ENCODE results near the gene PIK3C3.
"Not testable (repeated sequence)": the region's sequence is repeated elsewhere in the genome, so short reads cannot be mapped to it uniquely, and the experiment has no call there.

Gene PIK3C3

GRCh38 chr18:41966943-41967342, 11.9 kb downstream of the PIK3C3 start:
- DNase-seq: no peak

- no peak for DNase-seq
Observed at GRCh38 chr18:41967680-41968079, 12.6 kb downstream of the PIK3C3 start.

GRCh38 chr18:41969881-41970280, 14.8 kb downstream of the PIK3C3 start:
- no peak for DNase-seq

GRCh38 chr18:41972067-41972925, 17.3 kb downstream of the PIK3C3 start:
- DNase-seq: no peak

GRCh38 chr18:41973983-41974382, 18.9 kb downstream of the PIK3C3 start:
- no peak for DNase-seq

GRCh38 chr18:41974796-41975201, 19.8 kb downstream of the PIK3C3 start:
- no peak for DNase-seq

- no peak for DNase-seq
Observed at GRCh38 chr18:41975284-41975683, 20.2 kb downstream of the PIK3C3 start.

GRCh38 chr18:41977233-41977632, 22.2 kb downstream of the PIK3C3 start:
- no peak for DNase-seq

- DNase-seq: peak in 1 of 5 donors; percentile 36
Observed at GRCh38 chr18:41982942-41983660, 28.1 kb downstream of the PIK3C3 start.

GRCh38 chr18:41985914-41986313, 30.9 kb downstream of the PIK3C3 start:
- no peak for DNase-seq

GRCh38 chr18:41989508-41989907, 34.5 kb downstream of the PIK3C3 start:
- DNase-seq: no peak

GRCh38 chr18:41992066-41992465, 37.0 kb downstream of the PIK3C3 start:
- peak in 1 of 5 donors; percentile 20 for DNase-seq

GRCh38 chr18:41992703-41993102, 37.7 kb downstream of the PIK3C3 start:
- no peak for DNase-seq

GRCh38 chr18:41993151-41993550, 38.1 kb downstream of the PIK3C3 start:
- no peak for DNase-seq

- DNase-seq: no peak
Observed at GRCh38 chr18:41996020-41996419, 41.0 kb downstream of the PIK3C3 start.

GRCh38 chr18:41999751-42000150, 44.7 kb downstream of the PIK3C3 start:
- DNase-seq: no peak

GRCh38 chr18:42001801-42002200, 46.8 kb downstream of the PIK3C3 start:
- no peak for DNase-seq

- DNase-seq: no peak
Observed at GRCh38 chr18:42004653-42005052, 49.6 kb downstream of the PIK3C3 start.

- DNase-seq: no peak
Observed at GRCh38 chr18:42005782-42006181, 50.7 kb downstream of the PIK3C3 start.

- not testable (repeated sequence) for DNase-seq
Observed at GRCh38 chr18:42009457-42009856, 54.4 kb downstream of the PIK3C3 start.

- DNase-seq: peak in 1 of 5 donors; percentile 30
Observed at GRCh38 chr18:42011053-42011452, 56.0 kb downstream of the PIK3C3 start.

GRCh38 chr18:42018831-42019230, 63.8 kb downstream of the PIK3C3 start:
- DNase-seq: no peak

GRCh38 chr18:42024131-42024530, 69.1 kb downstream of the PIK3C3 start:
- peak in 1 of 5 donors; percentile 32 for DNase-seq

GRCh38 chr18:42025491-42025890, 70.5 kb downstream of the PIK3C3 start:
- DNase-seq: no peak
